A673 (cell line): ENCODE measurements around the gene FADS3.

Source experiments
- CTCF ChIP-seq: fragments of 300-800, 200-600 bp; sonication (generic); conservative IDR thresholded peaks from 2 replicates; pipeline ENCODE4 v1.5.1; 2017; ENCODE audit warnings: low read depth, mild to moderate bottlenecking, antibody characterized with exemption, low read length, moderate library complexity, mixed read lengths
- EZH2 ChIP-seq: fragments of 200-600 bp; sonication (generic); IDR thresholded peaks from 2 replicates; pipeline ENCODE4 v1.6.1; 2017; ENCODE audit warnings: borderline replicate concordance, low read depth, mild to moderate bottlenecking, mixed read lengths, antibody characterized with exemption, low read length; ENCODE audit not compliant: poor library complexity, severe bottlenecking

DNA sequence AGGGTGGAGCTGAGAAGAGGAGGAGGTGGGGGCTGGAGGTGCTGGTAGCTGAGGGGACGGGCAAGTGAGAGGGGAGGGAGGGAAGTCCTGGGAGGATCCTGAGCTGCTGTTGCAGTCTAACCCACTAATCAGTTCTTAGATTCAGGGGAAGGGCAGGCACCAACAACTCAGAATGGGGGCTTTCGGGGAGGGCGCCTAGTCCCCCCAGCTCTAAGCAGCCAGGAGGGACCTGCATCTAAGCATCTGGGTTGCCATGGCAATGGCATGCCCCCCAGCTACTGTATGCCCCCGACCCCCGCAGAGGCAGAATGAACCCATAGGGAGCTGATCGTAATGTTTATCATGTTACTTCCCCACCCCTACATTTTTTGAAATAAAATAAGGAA is 24.4 kb downstream of the FADS3 start:
- no peak for TF ChIP-seq CTCF
- no peak for TF ChIP-seq EZH2
